Prostate gland (tissue), 2 donors: ENCODE data around the gene SFXN3.

Experiments used
- CTCF ChIP-seq, 4 experiments: fragments of 200-600 bp in 2 of 4; fragments of 450-650 bp in 2 of 4; sonication (generic) in 2 of 4; IDR thresholded peaks; 1 replicate in 3 of 4; 2 replicates in 1 of 4; pipeline ENCODE4 v1.5.1; 2016 to 2019; ENCODE audit warnings: antibody characterized with exemption in 4 of 4, mild to moderate bottlenecking in 2 of 4, moderate library complexity in 2 of 4
- POLR2A ChIP-seq: fragments of 450-650 bp; IDR thresholded peaks from one replicate; pipeline ENCODE4 v1.6.1; 2016; ENCODE audit warnings: antibody characterized with exemption, mild to moderate bottlenecking
- POLR2AphosphoS5 ChIP-seq: sonication (generic); formaldehyde crosslinking; IDR thresholded peaks from one replicate; pipeline ENCODE4 v1.6.1; 2017; ENCODE audit warnings: antibody characterized with exemption

- TF ChIP-seq CTCF (IDR thresholded peaks at IDR 0.05) (no peak), POLR2A (no peak), POLR2AphosphoS5 (no peak)
Measured at GRCh38 chr10:101035916-101036702, 5.1 kb downstream of the SFXN3 start.
